ENCODE measurements around the gene TP53TG5. TPM values are rescaled to one million over a fixed set of nuclear protein-coding genes. Genes with fewer than 3 reads are reported as not detected.

Gene TP53TG5
- total RNA-seq, 1 experiment from 2014 or later = 0.85 TPM

DNA sequence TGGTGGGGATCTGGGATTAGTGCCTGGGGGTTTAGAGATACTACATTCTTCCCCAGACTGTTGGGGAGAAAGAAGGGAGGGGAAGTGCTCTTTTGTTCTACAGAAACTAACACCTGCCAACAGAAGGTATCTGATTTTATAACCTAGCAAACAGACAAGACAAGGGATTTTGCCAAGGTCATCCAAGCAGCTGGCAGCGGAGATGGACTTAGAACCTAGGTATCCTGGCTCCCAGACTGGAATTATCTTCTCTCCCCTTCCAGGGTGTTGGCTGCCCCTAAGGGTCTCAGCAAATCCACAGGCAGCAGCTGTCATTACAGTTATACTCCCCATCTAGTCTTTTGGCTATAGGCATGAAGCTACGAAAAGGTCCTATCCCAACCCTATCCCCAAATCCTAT, 38.3 kb downstream of the TP53TG5 start:
- H3K9me3 Mint-ChIP-seq = no peaks in the 10 kb centered on the region
- ChIA-PET CTCF (interaction anchor here (0.5 to 3.3 kb wide), 2 partner anchors 24 to 34 kb away, joined by 3 to 21 read pairs; partner anchors contain the start of gene SYS1), POLR2A (no interaction called here)
- DNase-seq (ENCODE audit: low spot score) = no peak
- no peak for ATAC-seq
- no peak overlapping the region for H3K4me3 Mint-ChIP-seq
- peak overlapping the region; percentile 98 for H3K27ac Mint-ChIP-seq
- peaks cover 89% of the 10 kb centered on the region for H3K4me1 Mint-ChIP-seq
- no peak for TF ChIP-seq CREB1 (CRISPR knock-in tag; IDR thresholded peaks at IDR 0.05)
- no peak for TF ChIP-seq ETV6 (CRISPR knock-in tag; IDR thresholded peaks at IDR 0.05)
- TF ChIP-seq ZBTB21 (CRISPR knock-in tag; IDR thresholded peaks at IDR 0.05; ENCODE audit: borderline replicate concordance) = no peak
- no peak for TF ChIP-seq E2F1 (CRISPR knock-in tag; IDR thresholded peaks at IDR 0.05)
- TF ChIP-seq ELF4 (CRISPR knock-in tag; IDR thresholded peaks at IDR 0.05; ENCODE audit: low read depth) = no peak
- TF ChIP-seq PRRX2 (CRISPR knock-in tag; IDR thresholded peaks at IDR 0.05) = no peak
- TF ChIP-seq, protein P1, sequence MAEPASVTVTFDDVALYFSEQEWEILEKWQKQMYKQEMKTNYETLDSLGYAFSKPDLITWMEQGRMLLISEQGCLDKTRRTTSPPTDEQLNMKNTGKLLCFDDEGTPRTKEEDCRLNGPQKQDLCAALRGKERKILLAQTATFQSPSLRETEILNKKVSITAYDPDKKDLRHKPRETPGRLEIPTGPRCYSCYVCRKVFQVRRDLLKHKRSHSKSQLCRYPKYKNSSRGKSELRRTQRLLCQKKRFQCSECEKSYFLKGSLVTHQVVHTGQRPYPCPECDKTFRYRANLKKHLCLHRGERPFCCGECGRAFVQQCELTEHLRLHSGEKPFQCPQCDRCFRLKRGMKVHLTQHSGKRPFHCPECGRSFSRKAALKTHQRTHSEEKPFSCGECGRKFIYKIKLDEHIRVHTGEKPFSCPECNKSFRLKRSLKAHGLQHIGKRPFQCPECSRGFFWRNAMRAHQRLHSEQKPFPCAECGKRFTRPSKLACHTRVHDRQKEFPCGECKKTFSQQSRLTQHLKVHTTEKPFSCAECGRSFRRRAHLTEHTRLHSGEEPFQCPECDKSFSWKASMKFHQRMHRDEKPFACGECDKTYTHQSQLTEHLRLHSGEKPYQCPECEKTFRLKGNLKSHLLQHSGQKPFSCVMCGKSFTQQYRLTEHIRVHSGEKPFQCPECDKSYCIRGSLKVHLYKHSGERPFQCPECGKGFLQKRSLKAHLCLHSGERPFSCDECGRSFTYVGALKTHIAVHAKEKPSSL (CRISPR knock-in tag; conservative IDR thresholded peaks at IDR 0.05) = no peak
- no peak for TF ChIP-seq SMAD4 (CRISPR knock-in tag; IDR thresholded peaks at IDR 0.05)
- no peak for TF ChIP-seq NFYB (CRISPR knock-in tag; conservative IDR thresholded peaks at IDR 0.05; ENCODE audit: low read depth)
- TF ChIP-seq, protein P2, sequence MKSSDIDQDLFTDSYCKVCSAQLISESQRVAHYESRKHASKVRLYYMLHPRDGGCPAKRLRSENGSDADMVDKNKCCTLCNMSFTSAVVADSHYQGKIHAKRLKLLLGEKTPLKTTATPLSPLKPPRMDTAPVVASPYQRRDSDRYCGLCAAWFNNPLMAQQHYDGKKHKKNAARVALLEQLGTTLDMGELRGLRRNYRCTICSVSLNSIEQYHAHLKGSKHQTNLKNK (CRISPR knock-in tag; IDR thresholded peaks at IDR 0.05) = no peak
- TF ChIP-seq RELA (CRISPR knock-in tag; IDR thresholded peaks at IDR 0.05; ENCODE audit: borderline replicate concordance) = no peak
- TF ChIP-seq JAZF1 (CRISPR knock-in tag; IDR thresholded peaks at IDR 0.05) = no peak
- no peak for TF ChIP-seq GRHL2 (CRISPR knock-in tag; IDR thresholded peaks at IDR 0.05; ENCODE audit: insufficient replicate concordance, severe bottlenecking)
- no peak for TF ChIP-seq ZNF671 (CRISPR knock-in tag; IDR thresholded peaks at IDR 0.05)
- no peak for TF ChIP-seq ZNF263 (CRISPR knock-in tag; IDR thresholded peaks at IDR 0.05; ENCODE audit: low read depth)
- TF ChIP-seq CBFB (CRISPR knock-in tag; IDR thresholded peaks at IDR 0.05; ENCODE audit: low read depth) = no peak
- H3K27me3 Mint-ChIP-seq (ENCODE audit: low read depth) = no peaks in the 10 kb centered on the region
- peaks cover 10% of the 10 kb centered on the region for H3K36me3 Mint-ChIP-seq

DNA sequence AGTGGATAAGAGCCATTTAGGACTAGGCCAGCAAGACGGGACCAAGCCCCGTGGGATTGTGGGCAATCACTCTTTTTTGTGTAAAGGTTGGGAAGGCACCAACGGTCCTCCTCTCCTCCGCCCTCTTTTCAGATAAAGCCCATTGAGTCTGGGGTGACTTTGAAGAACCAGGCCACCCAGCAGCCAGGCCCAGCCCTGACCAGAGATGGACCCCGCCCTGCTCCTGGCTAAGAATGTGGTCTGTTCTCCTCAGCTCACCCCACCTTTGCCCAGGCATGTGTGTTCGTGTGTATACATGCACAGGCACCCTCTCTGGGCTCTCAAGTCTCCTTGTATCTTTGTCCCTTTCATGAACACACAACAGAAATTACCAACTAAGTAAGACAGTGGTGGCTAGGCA, 39.0 kb downstream of the TP53TG5 start:
- peaks cover 82% of the 10 kb centered on the region for H3K4me1 Mint-ChIP-seq

More for the DNA sequence above, 39.0 kb downstream of the TP53TG5 start:
- Mint-ChIP-seq H3K36me3 (peaks cover 10% of the 10 kb centered on the region), H3K27ac (peak overlapping the region; percentile 95), H3K9me3 (no peaks in the 10 kb centered on the region), H3K27me3 (ENCODE audit: low read depth) (no peaks in the 10 kb centered on the region), H3K4me3 (no peak overlapping the region)
- CTCF ChIA-PET = interaction anchor here (1.0 to 2.7 kb wide), 2 partner anchors 34 to 98 kb away, joined by 5 to 12 read pairs; no protein-coding TSS in a partner anchor
- ATAC-seq = no peak
- DNase-seq (ENCODE audit: low spot score) = no peak
- POLR2A ChIA-PET = no interaction called here
- no peak for TF ChIP-seq EMX1 (CRISPR knock-in tag; IDR thresholded peaks at IDR 0.05)
- TF ChIP-seq E2F5 (CRISPR knock-in tag; IDR thresholded peaks at IDR 0.05) = no peak
- no peak for TF ChIP-seq ATF1 (CRISPR knock-in tag; IDR thresholded peaks at IDR 0.05)
- no peak for TF ChIP-seq ZSCAN18 (CRISPR knock-in tag; IDR thresholded peaks at IDR 0.05)
- TF ChIP-seq, protein P3, sequence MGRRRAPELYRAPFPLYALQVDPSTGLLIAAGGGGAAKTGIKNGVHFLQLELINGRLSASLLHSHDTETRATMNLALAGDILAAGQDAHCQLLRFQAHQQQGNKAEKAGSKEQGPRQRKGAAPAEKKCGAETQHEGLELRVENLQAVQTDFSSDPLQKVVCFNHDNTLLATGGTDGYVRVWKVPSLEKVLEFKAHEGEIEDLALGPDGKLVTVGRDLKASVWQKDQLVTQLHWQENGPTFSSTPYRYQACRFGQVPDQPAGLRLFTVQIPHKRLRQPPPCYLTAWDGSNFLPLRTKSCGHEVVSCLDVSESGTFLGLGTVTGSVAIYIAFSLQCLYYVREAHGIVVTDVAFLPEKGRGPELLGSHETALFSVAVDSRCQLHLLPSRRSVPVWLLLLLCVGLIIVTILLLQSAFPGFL (CRISPR knock-in tag; IDR thresholded peaks at IDR 0.05; ENCODE audit: borderline replicate concordance) = no peak
- TF ChIP-seq ZNF317 (CRISPR knock-in tag; IDR thresholded peaks at IDR 0.05; ENCODE audit: borderline replicate concordance, low read depth) = no peak
- TF ChIP-seq ZNF219 (CRISPR knock-in tag; IDR thresholded peaks at IDR 0.05; ENCODE audit: borderline replicate concordance) = no peak
- no peak for TF ChIP-seq NFATC4 (CRISPR knock-in tag; IDR thresholded peaks at IDR 0.05)
- TF ChIP-seq ZNF512 (CRISPR knock-in tag; IDR thresholded peaks at IDR 0.05; ENCODE audit: borderline replicate concordance) = no peak
- no peak for TF ChIP-seq TEAD4 (CRISPR knock-in tag; IDR thresholded peaks at IDR 0.05)
- TF ChIP-seq, protein P2 (CRISPR knock-in tag; IDR thresholded peaks at IDR 0.05) = no peak
- TF ChIP-seq ZNF263 (CRISPR knock-in tag; IDR thresholded peaks at IDR 0.05; ENCODE audit: low read depth) = no peak
- no peak for TF ChIP-seq MXD4 (CRISPR knock-in tag; IDR thresholded peaks at IDR 0.05; ENCODE audit: borderline replicate concordance)
